Measurements from ENCODE around the gene NUAK2. TPM values are rescaled to one million over a fixed set of nuclear protein-coding genes. Genes with fewer than 3 reads are reported as not detected.

NUAK2 gene
- total RNA-seq, 4 donors from 2014 or later, result 0.42 to 0.86 (median 0.74) TPM

DNA sequence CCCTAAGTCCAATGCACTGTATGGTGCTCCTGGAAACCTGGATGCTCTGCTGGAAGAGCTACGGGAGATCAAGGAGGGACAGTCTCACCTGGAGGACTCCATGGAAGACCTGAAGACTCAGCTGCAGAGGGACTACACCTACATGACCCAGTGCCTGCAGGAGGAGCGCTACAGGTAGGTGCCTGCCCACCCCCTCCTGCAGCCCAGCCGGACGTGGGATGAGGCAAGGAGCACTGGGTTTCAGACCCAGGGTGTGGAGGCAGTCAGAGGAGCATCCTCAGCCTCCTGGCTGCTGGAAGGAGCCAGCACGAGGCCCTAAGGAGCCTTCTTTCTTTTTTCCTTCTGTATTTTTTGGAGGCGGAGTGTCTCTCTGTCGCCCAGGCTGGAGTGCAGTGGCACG lies 51.8 kb downstream of the NUAK2 start:
- H3K4me3 ChIP-seq, result no peak overlapping the region
- intact Hi-C loops (cut with DNase I), result no loop called here

DNA sequence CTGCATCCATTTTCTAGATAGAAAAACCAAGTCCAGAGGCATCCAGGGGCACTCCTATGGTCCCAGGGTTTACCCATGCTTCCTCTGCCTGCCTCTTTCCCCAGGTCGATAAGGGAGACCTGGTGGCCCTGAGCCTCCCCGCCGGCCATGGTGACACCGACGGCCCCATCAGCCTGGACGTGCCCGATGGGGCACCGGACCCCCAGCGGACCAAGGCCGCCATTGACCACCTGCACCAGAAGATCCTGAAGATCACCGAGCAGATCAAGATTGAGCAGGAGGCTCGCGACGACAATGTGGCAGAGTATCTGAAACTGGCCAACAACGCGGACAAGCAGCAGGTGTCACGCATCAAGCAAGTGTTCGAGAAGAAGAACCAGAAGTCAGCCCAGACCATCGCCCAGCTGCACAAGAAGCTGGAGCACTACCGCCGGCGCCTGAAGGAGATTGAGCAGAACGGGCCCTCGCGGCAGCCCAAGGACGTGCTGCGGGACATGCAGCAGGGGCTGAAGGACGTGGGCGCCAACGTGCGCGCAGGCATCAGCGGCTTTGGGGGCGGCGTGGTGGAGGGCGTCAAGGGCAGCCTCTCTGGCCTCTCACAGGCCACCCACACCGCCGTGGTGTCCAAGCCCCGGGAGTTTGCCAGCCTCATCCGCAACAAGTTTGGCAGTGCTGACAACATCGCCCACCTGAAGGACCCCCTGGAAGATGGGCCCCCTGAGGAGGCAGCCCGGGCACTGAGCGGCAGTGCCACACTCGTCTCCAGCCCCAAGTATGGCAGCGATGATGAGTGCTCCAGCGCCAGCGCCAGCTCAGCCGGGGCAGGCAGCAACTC lies 52.5 kb downstream of the NUAK2 start:
- peaks cover 13 to 34% (median 25%) of the 10 kb centered on the region in 4 donors for H3K4me1 ChIP-seq
- H3K27me3 ChIP-seq, result no peaks in the 10 kb centered on the region
- peaks cover 0 to 23% (median 11%) of the 10 kb centered on the region in 4 donors for H3K36me3 ChIP-seq
- WGBS, result 93% methylated on average over 48 of the region's 48 CpGs
- intact Hi-C loops (cut with DNase I), result no loop called here
- DNase-seq (ENCODE audit: extremely low spot score), result no peak
- no peak overlapping the region for H3K4me3 ChIP-seq
- H3K27ac ChIP-seq (replicated peaks in 1 of 4), result no peak overlapping the region
- TF ChIP-seq, protein P1, sequence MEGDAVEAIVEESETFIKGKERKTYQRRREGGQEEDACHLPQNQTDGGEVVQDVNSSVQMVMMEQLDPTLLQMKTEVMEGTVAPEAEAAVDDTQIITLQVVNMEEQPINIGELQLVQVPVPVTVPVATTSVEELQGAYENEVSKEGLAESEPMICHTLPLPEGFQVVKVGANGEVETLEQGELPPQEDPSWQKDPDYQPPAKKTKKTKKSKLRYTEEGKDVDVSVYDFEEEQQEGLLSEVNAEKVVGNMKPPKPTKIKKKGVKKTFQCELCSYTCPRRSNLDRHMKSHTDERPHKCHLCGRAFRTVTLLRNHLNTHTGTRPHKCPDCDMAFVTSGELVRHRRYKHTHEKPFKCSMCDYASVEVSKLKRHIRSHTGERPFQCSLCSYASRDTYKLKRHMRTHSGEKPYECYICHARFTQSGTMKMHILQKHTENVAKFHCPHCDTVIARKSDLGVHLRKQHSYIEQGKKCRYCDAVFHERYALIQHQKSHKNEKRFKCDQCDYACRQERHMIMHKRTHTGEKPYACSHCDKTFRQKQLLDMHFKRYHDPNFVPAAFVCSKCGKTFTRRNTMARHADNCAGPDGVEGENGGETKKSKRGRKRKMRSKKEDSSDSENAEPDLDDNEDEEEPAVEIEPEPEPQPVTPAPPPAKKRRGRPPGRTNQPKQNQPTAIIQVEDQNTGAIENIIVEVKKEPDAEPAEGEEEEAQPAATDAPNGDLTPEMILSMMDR (IDR thresholded peaks at IDR 0.05), result no peak
- TF ChIP-seq EP300 (IDR thresholded peaks at IDR 0.05) (no peak), POLR2A (IDR thresholded peaks at IDR 0.05; ENCODE audit: low read depth) (no peak), POLR2AphosphoS5 (IDR thresholded peaks at IDR 0.05) (no peak)
- no peaks in the 10 kb centered on the region for H3K9me3 ChIP-seq

More for the DNA sequence above, 51.8 kb downstream of the NUAK2 start:
- no peak for DNase-seq (ENCODE audit: extremely low spot score)
- no peaks in the 10 kb centered on the region for H3K27me3 ChIP-seq
- whole genome bisulfite sequencing, result 100% methylated on average over 7 of the region's 8 CpGs
- H3K36me3 ChIP-seq, result peaks cover 0 to 23% (median 11%) of the 10 kb centered on the region in 4 donors
- no peak overlapping the region for H3K27ac ChIP-seq (replicated peaks in 1 of 4)
- peaks cover 13 to 34% (median 26%) of the 10 kb centered on the region in 4 donors for H3K4me1 ChIP-seq
- no peaks in the 10 kb centered on the region for H3K9me3 ChIP-seq
- TF ChIP-seq POLR2A (IDR thresholded peaks at IDR 0.05; ENCODE audit: low read depth) (no peak), POLR2AphosphoS5 (IDR thresholded peaks at IDR 0.05) (no peak), EP300 (IDR thresholded peaks at IDR 0.05) (no peak)
- TF ChIP-seq, protein P1 (IDR thresholded peaks at IDR 0.05), result no peak

DNA sequence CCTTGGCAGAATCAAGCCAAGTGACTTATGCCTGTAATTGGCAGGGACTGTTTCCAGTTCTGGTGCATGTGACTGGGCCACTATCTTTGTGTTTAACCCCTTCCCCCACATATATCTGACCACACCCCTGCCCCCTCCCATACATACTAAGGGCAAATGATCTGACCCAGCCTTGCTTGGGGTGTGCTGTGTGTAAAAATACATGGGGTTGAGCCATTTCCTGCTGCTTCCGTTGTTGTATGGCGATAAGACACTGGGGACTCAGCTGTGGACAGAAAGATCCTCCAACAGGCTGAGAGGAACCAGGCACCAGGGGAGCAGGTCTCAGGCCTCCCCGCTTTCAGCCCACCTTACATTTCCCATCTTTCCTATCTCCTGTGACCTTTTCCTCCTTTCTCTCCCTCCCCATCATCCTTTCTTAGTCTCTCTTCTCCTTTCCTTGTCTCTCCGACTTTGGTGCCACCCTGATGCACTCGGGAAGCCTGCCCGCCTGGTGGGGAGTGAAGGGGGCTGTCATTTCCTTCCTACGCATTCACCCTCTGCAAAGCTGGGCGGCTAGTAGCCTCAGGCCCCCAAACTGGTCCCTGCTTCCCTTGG lies 54.1 kb downstream of the NUAK2 start:
- Histone ChIP-seq H3K27ac (replicated peaks in 1 of 4) (no peak overlapping the region), H3K27me3 (no peaks in the 10 kb centered on the region), H3K9me3 (no peaks in the 10 kb centered on the region), H3K4me1 (peaks cover 15 to 34% (median 23%) of the 10 kb centered on the region in 4 donors), H3K4me3 (no peak overlapping the region), H3K36me3 (peaks cover 0 to 20% (median 8%) of the 10 kb centered on the region in 4 donors)
- 87% methylated on average over 8 of the region's 8 CpGs for WGBS
- TF ChIP-seq EP300 (IDR thresholded peaks at IDR 0.05), result no peak
- TF ChIP-seq, protein P1 (IDR thresholded peaks at IDR 0.05), result no peak
- TF ChIP-seq POLR2A (IDR thresholded peaks at IDR 0.05; ENCODE audit: low read depth), result no peak
- no peak for TF ChIP-seq POLR2AphosphoS5 (IDR thresholded peaks at IDR 0.05)
- DNase-seq (ENCODE audit: extremely low spot score), result no peak
- intact Hi-C loops (cut with DNase I), result no loop called here

DNA sequence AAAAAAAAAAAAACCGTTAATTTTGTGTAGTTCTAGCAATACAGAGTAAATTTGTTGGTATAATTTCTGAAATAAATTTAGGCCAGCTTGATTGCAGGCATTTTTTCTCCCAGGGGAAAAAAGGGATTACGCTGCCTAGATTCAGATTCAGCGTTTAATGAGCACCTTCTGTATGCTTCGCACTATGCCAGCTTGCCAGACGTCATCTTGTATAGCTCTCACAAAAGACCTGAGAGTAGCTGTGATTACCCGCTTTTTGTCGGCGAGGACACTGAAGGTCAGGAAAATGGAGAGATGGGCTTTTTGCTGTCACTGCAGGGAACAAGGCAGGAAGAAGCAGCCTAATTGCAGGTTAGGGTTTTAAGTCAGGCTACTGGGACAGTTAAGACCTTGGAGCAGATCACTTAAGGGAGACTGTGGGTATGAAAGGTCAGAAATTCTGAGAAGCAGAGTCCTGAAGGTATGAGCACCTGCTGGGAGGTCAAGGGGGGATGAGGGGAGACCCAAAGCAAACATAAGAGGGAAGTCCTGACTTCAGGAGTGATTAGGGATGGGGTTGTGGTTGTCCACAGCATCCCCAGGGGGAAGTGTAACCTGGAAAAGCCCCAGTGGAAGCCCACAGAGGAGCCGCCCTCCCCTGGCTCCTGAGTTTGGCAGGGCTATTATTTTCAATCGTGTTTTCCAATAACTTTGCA lies 54.8 kb downstream of the NUAK2 start:
- peaks cover 0 to 13% (median 6%) of the 10 kb centered on the region in 4 donors for H3K36me3 ChIP-seq
- H3K4me3 ChIP-seq, result no peak overlapping the region
- no peak overlapping the region for H3K27ac ChIP-seq (replicated peaks in 1 of 4)
- TF ChIP-seq POLR2A (IDR thresholded peaks at IDR 0.05; ENCODE audit: low read depth) (no peak), EP300 (IDR thresholded peaks at IDR 0.05) (no peak), POLR2AphosphoS5 (IDR thresholded peaks at IDR 0.05) (no peak)
- TF ChIP-seq, protein P1 (IDR thresholded peaks at IDR 0.05), result no peak
- intact Hi-C loops (cut with DNase I), result no loop called here
- no peak for DNase-seq (ENCODE audit: extremely low spot score)
- H3K9me3 ChIP-seq, result no peaks in the 10 kb centered on the region
- WGBS, result 86% methylated on average over 10 of the region's 10 CpGs
- H3K27me3 ChIP-seq, result no peaks in the 10 kb centered on the region
- H3K4me1 ChIP-seq, result peaks cover 21 to 35% (median 27%) of the 10 kb centered on the region in 4 donors

Measured in esophagus muscularis mucosa (tissue), 4 donors.